ENCODE data around the gene SPON1.

- TF ChIP-seq ARNT (IDR thresholded peaks at IDR 0.05), result no peak
- TF ChIP-seq BHLHE40 (IDR thresholded peaks at IDR 0.05; ENCODE audit: borderline replicate concordance), result no peak
- no peak for TF ChIP-seq CTBP1 (IDR thresholded peaks at IDR 0.05; ENCODE audit: borderline replicate concordance)
- no peak for TF ChIP-seq NFRKB (IDR thresholded peaks at IDR 0.05)
Measured at GRCh38 chr11:14124886-14125285, 162.4 kb downstream of the SPON1 start.
